GM12874 (cell line): ENCODE results near the gene FXYD3.

Source experiments
- CTCF ChIP-seq: IDR thresholded peaks from 2 replicates; pipeline ENCODE4 v1.5.1; 2011; ENCODE audit warnings: low read depth, mild to moderate bottlenecking, control low read depth, low read length, moderate library complexity; ENCODE audit not compliant: insufficient read depth

FXYD3 gene

GRCh38 chr19:35073941-35074340 is 41.7 kb upstream of the FXYD3 start:
- TF ChIP-seq CTCF = no peak

- no peak for TF ChIP-seq CTCF
These were observed 41.0 kb upstream of the FXYD3 start for GRCh38 chr19:35074426-35075201.

- TF ChIP-seq CTCF = no peak
These were observed 40.2 kb upstream of the FXYD3 start for GRCh38 chr19:35075202-35076025.

GRCh38 chr19:35076026-35076370 is 39.6 kb upstream of the FXYD3 start:
- TF ChIP-seq CTCF = no peak

GRCh38 chr19:35076657-35077056 is 39.0 kb upstream of the FXYD3 start:
- no peak for TF ChIP-seq CTCF

GRCh38 chr19:35077411-35078223 is 38.0 kb upstream of the FXYD3 start:
- no peak for TF ChIP-seq CTCF

GRCh38 chr19:35079826-35080225 is 35.8 kb upstream of the FXYD3 start:
- no peak for TF ChIP-seq CTCF
